Stimulated activated CD4-positive, alpha-beta T cell treated with anti-CD3 and anti-CD28 coated beads, Interleukin-2, amount 100 ng/mL, for 4 hours (primary cell): Measurements from ENCODE around the gene ANAPC1.
A peak's percentile ranks its signal among the peaks of the same experiment; 100 is the strongest.
"Not testable (repeated sequence)": the region's sequence is repeated elsewhere in the genome, so short reads cannot be mapped to it uniquely, and the experiment has no call there.

Source experiments
- DNase-seq: peaks from one replicate; pipeline ENCODE4 v3.0.0-alpha.2; 2020; ENCODE audit warnings: low read depth

ANAPC1 gene

GRCh38 chr2:111782195-111782594 is 101.8 kb downstream of the ANAPC1 start:
- DNase-seq, result not testable (repeated sequence)

GRCh38 chr2:111781443-111782094 is 102.4 kb downstream of the ANAPC1 start:
- not testable (repeated sequence) for DNase-seq

- not testable (repeated sequence) for DNase-seq
Measured at GRCh38 chr2:111777155-111777554, 106.8 kb downstream of the ANAPC1 start.

- not testable (repeated sequence) for DNase-seq
Measured at GRCh38 chr2:111776296-111776695, 107.7 kb downstream of the ANAPC1 start.

GRCh38 chr2:111772180-111772579 is 111.8 kb downstream of the ANAPC1 start:
- not testable (repeated sequence) for DNase-seq

- not testable (repeated sequence) for DNase-seq
Measured at GRCh38 chr2:111770916-111771658, 112.9 kb downstream of the ANAPC1 start.

GRCh38 chr2:111768266-111769190 is 115.5 kb downstream of the ANAPC1 start:
- not testable (repeated sequence) for DNase-seq

- not testable (repeated sequence) for DNase-seq
Measured at GRCh38 chr2:111767087-111767486, 116.9 kb downstream of the ANAPC1 start.

- not testable (repeated sequence) for DNase-seq
Measured at GRCh38 chr2:111766295-111766694, 117.7 kb downstream of the ANAPC1 start.

GRCh38 chr2:111764151-111764550 is 119.8 kb downstream of the ANAPC1 start:
- DNase-seq, result not testable (repeated sequence)

- not testable (repeated sequence) for DNase-seq
Measured at GRCh38 chr2:111760697-111761284, 123.2 kb downstream of the ANAPC1 start.

GRCh38 chr2:111752533-111752932 is 131.5 kb downstream of the ANAPC1 start:
- not testable (repeated sequence) for DNase-seq

GRCh38 chr2:111750641-111751040 is 133.4 kb downstream of the ANAPC1 start:
- not testable (repeated sequence) for DNase-seq

GRCh38 chr2:111748429-111748828 is 135.6 kb downstream of the ANAPC1 start:
- not testable (repeated sequence) for DNase-seq

GRCh38 chr2:111747410-111748115 is 136.4 kb downstream of the ANAPC1 start:
- DNase-seq, result peak; percentile 53

GRCh38 chr2:111744751-111745150 is 139.2 kb downstream of the ANAPC1 start:
- DNase-seq, result not testable (repeated sequence)

- not testable (repeated sequence) for DNase-seq
Measured at GRCh38 chr2:111741517-111741916, 142.5 kb downstream of the ANAPC1 start.

- not testable (repeated sequence) for DNase-seq
Measured at GRCh38 chr2:111735838-111736721, 147.9 kb downstream of the ANAPC1 start.

- DNase-seq, result not testable (repeated sequence)
Measured at GRCh38 chr2:111735420-111735819, 148.6 kb downstream of the ANAPC1 start.
